Calu3 (cell line): Measurements from ENCODE around the gene TTLL11. TPM values are rescaled to one million over a fixed set of nuclear protein-coding genes. Genes with fewer than 3 reads are reported as not detected.

Experiments
- BruUV-seq: library from RNA; stranded (reverse); fragments of 400-500 nt; replicated peaks from 2 replicates; lab custom pipeline; 2021; lab: Mats Ljungman, UMichigan
- CTCF ChIA-PET: fragments of 300-600 bp; sonication (Branson Sonifier 250); formaldehyde crosslinking; loops from one replicate; lab custom pipeline; 2022; ENCODE audit warnings: antibody characterized with exemption; lab: Charles Lee
- DNase-seq: peaks from one replicate; pipeline ENCODE4 v3.0.0; 2022
- H3K27ac Mint-ChIP-seq: one replicate; pipeline ENCODE4 v1.8.0; 2022; ENCODE audit warnings: mixed read lengths; ENCODE audit not compliant: unreplicated experiment
- H3K27me3 Mint-ChIP-seq: one replicate; pipeline ENCODE4 v1.8.0; 2022; ENCODE audit warnings: mixed read lengths; ENCODE audit not compliant: unreplicated experiment
- H3K36me3 Mint-ChIP-seq: one replicate; pipeline ENCODE4 v1.8.0; 2022; ENCODE audit warnings: mild to moderate bottlenecking, moderate library complexity, mixed read lengths; ENCODE audit not compliant: insufficient read depth, unreplicated experiment
- H3K4me1 Mint-ChIP-seq: one replicate; pipeline ENCODE4 v1.8.0; 2022; ENCODE audit warnings: mild to moderate bottlenecking, low read depth, mixed read lengths; ENCODE audit not compliant: unreplicated experiment
- H3K4me3 Mint-ChIP-seq: one replicate; pipeline ENCODE4 v1.8.0; 2022; ENCODE audit warnings: mild to moderate bottlenecking, low read depth, moderate library complexity, mixed read lengths; ENCODE audit not compliant: unreplicated experiment
- H3K9me3 Mint-ChIP-seq: one replicate; pipeline ENCODE4 v1.8.0; 2022; ENCODE audit warnings: low read depth, mixed read lengths; ENCODE audit not compliant: unreplicated experiment
- CTCF ChIP-seq: fragments of 200-600 bp; IDR thresholded peaks from one replicate; pipeline ENCODE4 v1.8.0; 2022; ENCODE audit warnings: antibody characterized with exemption; ENCODE audit not compliant: unreplicated experiment
- intact Hi-C: fragments of 100-400 bp; cut with micrococcal nuclease; formaldehyde crosslinking; loops from one replicate; pipeline ENCODE4 v1.10.0; 2022; ENCODE audit not compliant: unreplicated experiment
- total RNA-seq: library from RNA; stranded (reverse); gene quantifications from 2 replicates; pipeline ENCODE4 v1.2.3, GENCODE V29; 2022

Gene TTLL11
- total RNA-seq, 1 experiment from 2014 or later: 10.5 TPM

GRCh38 chr9:121850366-121850765 is 242.7 kb downstream of the TTLL11 start:
- H3K9me3 Mint-ChIP-seq: peaks cover 4% of the 10 kb centered on the region
- H3K27me3 Mint-ChIP-seq: no peaks in the 10 kb centered on the region
- no peak for TF ChIP-seq CTCF
- intact Hi-C loops: no loop called here
- DNase-seq: no peak
- no peak overlapping the region for H3K4me3 Mint-ChIP-seq
- no TSS peak for BruUV-seq
- H3K4me1 Mint-ChIP-seq: no peaks in the 10 kb centered on the region
- CTCF ChIA-PET: no interaction called here
- no peak overlapping the region for H3K27ac Mint-ChIP-seq
- H3K36me3 Mint-ChIP-seq: no peaks in the 10 kb centered on the region

- CTCF ChIA-PET: no interaction called here
- DNase-seq: no peak
- no TSS peak for BruUV-seq
- TF ChIP-seq CTCF: no peak
- intact Hi-C loops: no loop called here
- Mint-ChIP-seq H3K27ac (no peak overlapping the region), H3K27me3 (no peaks in the 10 kb centered on the region), H3K4me1 (no peaks in the 10 kb centered on the region), H3K9me3 (peaks cover 4% of the 10 kb centered on the region), H3K36me3 (no peaks in the 10 kb centered on the region), H3K4me3 (no peak overlapping the region)
Observed at GRCh38 chr9:121849554-121849953, 243.6 kb downstream of the TTLL11 start.

GRCh38 chr9:121844562-121844961 is 248.5 kb downstream of the TTLL11 start:
- DNase-seq: no peak
- Mint-ChIP-seq H3K9me3 (peaks cover 4% of the 10 kb centered on the region), H3K4me3 (no peak overlapping the region), H3K27ac (no peak overlapping the region), H3K4me1 (no peaks in the 10 kb centered on the region), H3K27me3 (no peaks in the 10 kb centered on the region), H3K36me3 (no peaks in the 10 kb centered on the region)
- TF ChIP-seq CTCF: no peak
- intact Hi-C loops: no loop called here
- CTCF ChIA-PET: no interaction called here
- BruUV-seq: no TSS peak

GRCh38 chr9:121844098-121844497 is 249.0 kb downstream of the TTLL11 start:
- H3K4me1 Mint-ChIP-seq: no peaks in the 10 kb centered on the region
- CTCF ChIA-PET: no interaction called here
- intact Hi-C loops: no loop called here
- BruUV-seq: no TSS peak
- no peaks in the 10 kb centered on the region for H3K36me3 Mint-ChIP-seq
- no peak for DNase-seq
- peaks cover 2% of the 10 kb centered on the region for H3K9me3 Mint-ChIP-seq
- TF ChIP-seq CTCF: no peak
- no peaks in the 10 kb centered on the region for H3K27me3 Mint-ChIP-seq
- no peak overlapping the region for H3K27ac Mint-ChIP-seq
- H3K4me3 Mint-ChIP-seq: no peak overlapping the region

- no TSS peak for BruUV-seq
- H3K36me3 Mint-ChIP-seq: no peaks in the 10 kb centered on the region
- no peaks in the 10 kb centered on the region for H3K9me3 Mint-ChIP-seq
- no peak for TF ChIP-seq CTCF
- H3K4me3 Mint-ChIP-seq: no peak overlapping the region
- intact Hi-C loops: no loop called here
- H3K27me3 Mint-ChIP-seq: no peaks in the 10 kb centered on the region
- no peak overlapping the region for H3K27ac Mint-ChIP-seq
- DNase-seq: no peak
- CTCF ChIA-PET: no interaction called here
- no peaks in the 10 kb centered on the region for H3K4me1 Mint-ChIP-seq
Observed at GRCh38 chr9:121842612-121842978, 250.5 kb downstream of the TTLL11 start.
